ENCODE results near the gene OR6S1.

GRCh38 chr14:20632831-20633691 lies 8.4 kb downstream of the OR6S1 start:
- TF ChIP-seq ZFP3 (CRISPR knock-in tag; IDR thresholded peaks at IDR 0.05): no peak
- TF ChIP-seq CREB5 (CRISPR knock-in tag; IDR thresholded peaks at IDR 0.05; ENCODE audit: low read depth): no peak
- no peak for TF ChIP-seq ZNF565 (CRISPR knock-in tag; conservative IDR thresholded peaks at IDR 0.05; ENCODE audit: low read depth)
